CD8-positive, alpha-beta memory T cell (primary cell): Measurements from ENCODE around the gene SPRING1. TPM values are rescaled to one million over a fixed set of nuclear protein-coding genes. Genes with fewer than 3 reads are reported as not detected.
"Not testable (repeated sequence)": the region's sequence is repeated elsewhere in the genome, so short reads cannot be mapped to it uniquely, and the experiment has no call there.

ENCODE experiments used
- CTCF ChIA-PET: fragments of 350-600 bp; sonication (Branson Sonifier 250); formaldehyde crosslinking; loops from one replicate; lab custom pipeline; 2021; ENCODE audit warnings: antibody characterized with exemption; lab: Charles Lee
- POLR2A ChIA-PET: fragments of 350-600 bp; sonication (Branson Sonifier 250); formaldehyde crosslinking; loops from one replicate; lab custom pipeline; 2021; ENCODE audit warnings: antibody characterized with exemption; lab: Charles Lee
- DNase-seq, 5 donors: peaks; one replicate each; pipeline versions ENCODE4 v3.0.0 to v3.0.0-alpha.2; 2020 to 2022; ENCODE audit warnings: mixed read lengths in 1 of 5
- H3K27ac ChIP-seq: one replicate; pipeline ENCODE4 v1.7.0; 2013; ENCODE audit warnings: low read depth, mild to moderate bottlenecking, low read length, moderate library complexity
- H3K27me3 ChIP-seq: 2 replicates; pipeline ENCODE4 v1.7.0; 2013; ENCODE audit warnings: low read length, mild to moderate bottlenecking; ENCODE audit not compliant: insufficient read depth, poor library complexity, severe bottlenecking
- H3K36me3 ChIP-seq: 2 replicates; pipeline ENCODE4 v1.7.0; 2013; ENCODE audit warnings: mild to moderate bottlenecking, low read length, moderate library complexity; ENCODE audit not compliant: insufficient read depth
- H3K4me1 ChIP-seq: 2 replicates; pipeline ENCODE4 v1.7.0; 2013; ENCODE audit warnings: mild to moderate bottlenecking, low read length, moderate library complexity; ENCODE audit not compliant: insufficient read depth
- H3K4me3 ChIP-seq: 2 replicates; pipeline ENCODE4 v1.7.0; 2013; ENCODE audit warnings: mild to moderate bottlenecking, low read length
- H3K9me3 ChIP-seq: 2 replicates; pipeline ENCODE4 v1.7.0; 2013; ENCODE audit warnings: mild to moderate bottlenecking, low read length
- H3K27ac Mint-ChIP-seq, 8 donors: one replicate each; pipeline ENCODE4 v1.8.0; 2020 to 2021; ENCODE audit warnings: mixed read lengths in 8 of 8, mild to moderate bottlenecking in 6 of 8, inconsistent platforms in 3 of 8, moderate library complexity in 3 of 8
- H3K27me3 Mint-ChIP-seq, 2 donors: one replicate each; pipeline ENCODE4 v1.8.0; 2020 to 2021; ENCODE audit warnings: mixed read lengths in 2 of 2, mild to moderate bottlenecking in 1 of 2, moderate library complexity in 1 of 2
- H3K36me3 Mint-ChIP-seq, 3 donors: one replicate each; pipeline ENCODE4 v1.8.0; 2020 to 2021; ENCODE audit warnings: mixed read lengths in 3 of 3, inconsistent platforms in 1 of 3, mild to moderate bottlenecking in 1 of 3
- H3K4me1 Mint-ChIP-seq, 3 donors: one replicate each; pipeline ENCODE4 v1.8.0; 2020 to 2021; ENCODE audit warnings: mixed read lengths in 3 of 3, inconsistent platforms in 1 of 3, mild to moderate bottlenecking in 1 of 3
- H3K4me3 Mint-ChIP-seq, 7 donors: one replicate each; pipeline ENCODE4 v1.8.0; 2020 to 2021; ENCODE audit warnings: mixed read lengths in 7 of 7, mild to moderate bottlenecking in 6 of 7, moderate library complexity in 4 of 7, inconsistent platforms in 2 of 7
- H3K9me3 Mint-ChIP-seq, 5 donors: one replicate each; pipeline ENCODE4 v1.8.0; 2020 to 2022; ENCODE audit warnings: mixed read lengths in 5 of 5, mild to moderate bottlenecking in 3 of 5, moderate library complexity in 2 of 5, inconsistent platforms in 1 of 5
- polyA plus RNA-seq: library from polyadenylated mRNA; unstranded; fragments of 300-500 nt; fragmentation: Illumina TruSeq; gene quantifications from one replicate; pipeline ENCODE4 v1.2.3, GENCODE V29; 2021
- total RNA-seq, 2 experiments: library from RNA; stranded (reverse); gene quantifications; one replicate each; pipeline ENCODE4 v1.2.3, GENCODE V29; 2021

Gene SPRING1
- total and polyA plus RNA-seq, 3 experiments from 2014 or later = 24.0 to 44.0 (median 41.3) TPM

- Histone ChIP-seq H3K36me3 (no peaks in the 10 kb centered on the region), H3K27ac (no peak overlapping the region), H3K9me3 (no peaks in the 10 kb centered on the region), H3K27me3 (no peaks in the 10 kb centered on the region), H3K4me3 (no peak overlapping the region), H3K4me1 (no peaks in the 10 kb centered on the region)
- Mint-ChIP-seq H3K27me3 (no peaks in the 10 kb centered on the region), H3K9me3 (no peaks in the 10 kb centered on the region), H3K27ac (no peak overlapping the region), H3K4me1 (no peaks in the 10 kb centered on the region), H3K4me3 (no peak overlapping the region), H3K36me3 (peaks cover 0 to 6% (median 3%) of the 10 kb centered on the region in 3 donors)
- CTCF ChIA-PET = no interaction called here
- no peak for DNase-seq
- POLR2A ChIA-PET = no interaction called here
Observed at GRCh38 chr12:116771651-116772050, 33.8 kb upstream of the SPRING1 start.

GRCh38 chr12:116766746-116767145 is 28.9 kb upstream of the SPRING1 start:
- Histone ChIP-seq H3K27me3 (no peaks in the 10 kb centered on the region), H3K36me3 (no peaks in the 10 kb centered on the region), H3K4me3 (no peak overlapping the region), H3K27ac (no peak overlapping the region), H3K9me3 (no peaks in the 10 kb centered on the region), H3K4me1 (no peaks in the 10 kb centered on the region)
- no peak overlapping the region for H3K27ac Mint-ChIP-seq
- no peaks in the 10 kb centered on the region for H3K27me3 Mint-ChIP-seq
- H3K4me1 Mint-ChIP-seq = no peaks in the 10 kb centered on the region
- no peak overlapping the region for H3K4me3 Mint-ChIP-seq
- H3K36me3 Mint-ChIP-seq = no peaks in the 10 kb centered on the region
- ChIA-PET CTCF (no interaction called here), POLR2A (no interaction called here)
- no peak for DNase-seq
- no peaks in the 10 kb centered on the region for H3K9me3 Mint-ChIP-seq

GRCh38 chr12:116766285-116766684 is 28.4 kb upstream of the SPRING1 start:
- ChIA-PET CTCF (no interaction called here), POLR2A (no interaction called here)
- Mint-ChIP-seq H3K27ac (no peak overlapping the region), H3K36me3 (no peaks in the 10 kb centered on the region), H3K9me3 (no peaks in the 10 kb centered on the region), H3K4me3 (no peak overlapping the region), H3K4me1 (no peaks in the 10 kb centered on the region), H3K27me3 (no peaks in the 10 kb centered on the region)
- Histone ChIP-seq H3K27me3 (no peaks in the 10 kb centered on the region), H3K27ac (no peak overlapping the region), H3K4me1 (no peaks in the 10 kb centered on the region), H3K9me3 (no peaks in the 10 kb centered on the region), H3K36me3 (no peaks in the 10 kb centered on the region), H3K4me3 (no peak overlapping the region)
- DNase-seq = no peak

- Mint-ChIP-seq H3K4me1 (no peaks in the 10 kb centered on the region), H3K9me3 (no peaks in the 10 kb centered on the region), H3K4me3 (no peak overlapping the region), H3K36me3 (peaks cover 0 to 4% (median 0%) of the 10 kb centered on the region in 3 donors), H3K27me3 (no peaks in the 10 kb centered on the region), H3K27ac (no peak overlapping the region)
- no peaks in the 10 kb centered on the region for H3K36me3 ChIP-seq
- no peaks in the 10 kb centered on the region for H3K27me3 ChIP-seq
- H3K27ac ChIP-seq = no peak overlapping the region
- H3K4me3 ChIP-seq = no peak overlapping the region
- H3K4me1 ChIP-seq = no peaks in the 10 kb centered on the region
- no peaks in the 10 kb centered on the region for H3K9me3 ChIP-seq
- CTCF ChIA-PET = no interaction called here
- DNase-seq = no peak
- POLR2A ChIA-PET = no interaction called here
Observed at GRCh38 chr12:116765271-116765670, 27.4 kb upstream of the SPRING1 start.

GRCh38 chr12:116761499-116761898 is 23.6 kb upstream of the SPRING1 start:
- ChIA-PET CTCF (no interaction called here), POLR2A (no interaction called here)
- Mint-ChIP-seq H3K4me3 (no peak overlapping the region), H3K27ac (no peak overlapping the region), H3K4me1 (no peaks in the 10 kb centered on the region), H3K36me3 (peaks cover 0 to 4% (median 0%) of the 10 kb centered on the region in 3 donors), H3K27me3 (no peaks in the 10 kb centered on the region), H3K9me3 (no peaks in the 10 kb centered on the region)
- H3K27ac ChIP-seq = no peak overlapping the region
- H3K27me3 ChIP-seq = no peaks in the 10 kb centered on the region
- no peaks in the 10 kb centered on the region for H3K9me3 ChIP-seq
- no peak for DNase-seq
- H3K36me3 ChIP-seq = no peaks in the 10 kb centered on the region
- no peaks in the 10 kb centered on the region for H3K4me1 ChIP-seq
- H3K4me3 ChIP-seq = no peak overlapping the region

- POLR2A ChIA-PET = no interaction called here
- CTCF ChIA-PET = interaction anchor here (1.3 kb wide), 1 partner anchor 52 kb away, joined by 3 read pairs; no protein-coding TSS in a partner anchor
- H3K4me3 Mint-ChIP-seq = peak overlapping the region in 2 of 7 donors; percentile 69 to 75
Observed at GRCh38 chr12:116760622-116761020, 22.8 kb upstream of the SPRING1 start.

GRCh38 chr12:116759783-116760621 is 22.1 kb upstream of the SPRING1 start:
- DNase-seq = peak in 1 of 5 donors; percentile 39
- CTCF ChIA-PET = interaction anchor here (1.0 to 1.3 kb wide), 2 partner anchors 51 to 196 kb away, joined by 3 read pairs; no protein-coding TSS in a partner anchor
- no peaks in the 10 kb centered on the region for H3K9me3 ChIP-seq
- H3K27me3 ChIP-seq = no peaks in the 10 kb centered on the region
- peaks cover 0 to 4% (median 0%) of the 10 kb centered on the region in 3 donors for H3K36me3 Mint-ChIP-seq
- peak overlapping the region; percentile 61 for H3K27ac ChIP-seq
- H3K36me3 ChIP-seq = no peaks in the 10 kb centered on the region
- peak overlapping the region; percentile 1 for H3K4me3 ChIP-seq
- POLR2A ChIA-PET = no interaction called here
- no peaks in the 10 kb centered on the region for H3K9me3 Mint-ChIP-seq
- peak overlapping the region in 5 of 7 donors; percentile 37 to 87 (median 65) for H3K4me3 Mint-ChIP-seq
- H3K4me1 Mint-ChIP-seq = no peaks in the 10 kb centered on the region
- H3K27me3 Mint-ChIP-seq = no peaks in the 10 kb centered on the region
- peak overlapping the region in 1 of 8 donors; percentile 9 for H3K27ac Mint-ChIP-seq
- H3K4me1 ChIP-seq = no peaks in the 10 kb centered on the region

More at GRCh38 chr12:116760622-116761020, 22.8 kb upstream of the SPRING1 start:
- peaks cover 0 to 4% (median 0%) of the 10 kb centered on the region in 3 donors for H3K36me3 Mint-ChIP-seq
- Histone ChIP-seq H3K4me3 (no peak overlapping the region), H3K4me1 (no peaks in the 10 kb centered on the region), H3K27ac (peak overlapping the region; percentile 61), H3K36me3 (no peaks in the 10 kb centered on the region), H3K27me3 (no peaks in the 10 kb centered on the region), H3K9me3 (no peaks in the 10 kb centered on the region)
- H3K27ac Mint-ChIP-seq = no peak overlapping the region
- no peak for DNase-seq
- no peaks in the 10 kb centered on the region for H3K27me3 Mint-ChIP-seq
- no peaks in the 10 kb centered on the region for H3K9me3 Mint-ChIP-seq
- H3K4me1 Mint-ChIP-seq = no peaks in the 10 kb centered on the region

- H3K4me3 ChIP-seq, H3K36me3 Mint-ChIP-seq, H3K36me3 ChIP-seq, H3K4me1 ChIP-seq, H3K4me1 Mint-ChIP-seq, CTCF ChIA-PET, H3K27me3 Mint-ChIP-seq, H3K9me3 Mint-ChIP-seq, H3K27me3 ChIP-seq, H3K27ac ChIP-seq, H3K9me3 ChIP-seq, H3K4me3 Mint-ChIP-seq, POLR2A ChIA-PET, H3K27ac Mint-ChIP-seq, DNase-seq: not testable (repeated sequence)
Observed at GRCh38 chr12:116754783-116755182, 16.9 kb upstream of the SPRING1 start.
